Measurements from ENCODE around the gene EFCAB6. TPM values are rescaled to one million over a fixed set of nuclear protein-coding genes. Genes with fewer than 3 reads are reported as not detected.

The EFCAB6 gene
- total and polyA plus RNA-seq, 10 of the 15 experiments (the other 5 are each of a cell fraction or from before 2014, with no cell fraction given) = 0.05 to 0.42 (median 0.19) TPM

GRCh38 chr22:43532301-43533155 is 279.6 kb downstream of the EFCAB6 start (continued):
- TF ChIP-seq BCL3 (IDR thresholded peaks at IDR 0.05; ENCODE audit: borderline replicate concordance, insufficient read depth, low read depth, low read length, poor library complexity, severe bottlenecking) (no peak), DPF2 (IDR thresholded peaks at IDR 0.05) (no peak)

GRCh38 chr22:43531651-43532050 is 280.5 kb downstream of the EFCAB6 start:
- H3K27me3 ChIP-seq (replicated peaks in 1 of 2; ENCODE audit: control insufficient read depth in 2 of 2, insufficient read depth in 2 of 2, low read length in 1 of 2) = no peaks in the 10 kb centered on the region; a peak in 1 of 4 replicates
- ATAC-seq = no peak
- ChIA-PET POLR2A (no interaction called here), CTCF (no interaction called here), RAD21 (ENCODE audit: unreplicated experiment) (no interaction called here), SMC1A (ENCODE audit: uncharacterized antibody, unreplicated experiment) (no interaction called here)
- H2AFZ ChIP-seq (ENCODE audit: control insufficient read depth, low read depth, low read length) = no peak overlapping the region
- H3K79me2 ChIP-seq (ENCODE audit: control insufficient read depth, insufficient read depth, low read length) = no peaks in the 10 kb centered on the region
- no peak for DNase-seq (ENCODE audit: low read depth, low spot score)
- H3K4me1 ChIP-seq (ENCODE audit: control insufficient read depth, insufficient read depth, low read length) = no peaks in the 10 kb centered on the region
- WGBS (ENCODE audit: insufficient coverage, insufficient replicate concordance, low lambda C conversion rate, missing lambda C conversion rate) = 9% methylated on average over 3 of the region's 4 CpGs
- no TSS peak for BruUV-seq (replicated peaks)
- H3K9ac ChIP-seq (ENCODE audit: control insufficient read depth, insufficient read depth, low read length) = no peak overlapping the region
- H3K9me3 ChIP-seq (replicated peaks; ENCODE audit: control insufficient read depth, insufficient read depth, low read length) = no peaks in the 10 kb centered on the region
- H3K27ac ChIP-seq (ENCODE audit: control insufficient read depth, insufficient read depth) = no peak overlapping the region
- H4K20me1 ChIP-seq (ENCODE audit: control insufficient read depth, insufficient read depth) = no peaks in the 10 kb centered on the region
- no peak for FAIRE-seq
- intact Hi-C loops (cut with micrococcal nuclease; ENCODE audit: unreplicated experiment) (no loop called here), in situ Hi-C loops (cut with MboI) (no loop called here)
- no peak overlapping the region for H3K4me2 ChIP-seq (ENCODE audit: control insufficient read depth, insufficient read depth)
- no peak overlapping the region for H3K4me3 ChIP-seq
- H3K36me3 ChIP-seq (ENCODE audit: control insufficient read depth in 2 of 2, insufficient read depth in 2 of 2, low read length in 1 of 2) = no peaks in the 10 kb centered on the region
- TF ChIP-seq RCOR1 (conservative IDR thresholded peaks at IDR 0.05; ENCODE audit: low read depth, low read length) = no peak
- TF ChIP-seq SIX5 (IDR thresholded peaks at IDR 0.05; ENCODE audit: low read depth, low read length, severe bottlenecking) = no peak
- TF ChIP-seq MEF2A (IDR thresholded peaks at IDR 0.05; ENCODE audit: insufficient read depth, low read depth, low read length) = no peak
- no peak for TF ChIP-seq RUNX3 (IDR thresholded peaks at IDR 0.05; ENCODE audit: low read length)
- TF ChIP-seq JUNB (IDR thresholded peaks at IDR 0.05) = no peak
- no peak for TF ChIP-seq STAT3 (IDR thresholded peaks at IDR 0.05; ENCODE audit: low read depth, low read length)
- no peak for TF ChIP-seq MTA3 (IDR thresholded peaks at IDR 0.05; ENCODE audit: borderline replicate concordance, low read length)
- TF ChIP-seq MYB (IDR thresholded peaks at IDR 0.05; ENCODE audit: borderline replicate concordance, low read depth, low read length) = no peak
- TF ChIP-seq HSF1 (IDR thresholded peaks at IDR 0.05; ENCODE audit: low read depth, low read length) = no peak
- no peak for TF ChIP-seq ZNF217 (IDR thresholded peaks at IDR 0.05)
- no peak for TF ChIP-seq GATAD2B (conservative IDR thresholded peaks at IDR 0.05; ENCODE audit: low read depth)
- no peak for TF ChIP-seq SREBF2 (IDR thresholded peaks at IDR 0.05; ENCODE audit: low read length)
- no peak for TF ChIP-seq ASH2L (IDR thresholded peaks at IDR 0.05; ENCODE audit: borderline replicate concordance, low read depth)
- no peak for TF ChIP-seq FOXM1 (IDR thresholded peaks at IDR 0.05; ENCODE audit: low read depth, low read length)
- TF ChIP-seq E4F1 (IDR thresholded peaks at IDR 0.05; ENCODE audit: borderline replicate concordance, partially characterized antibody) = no peak
- no peak for TF ChIP-seq CHD2 (IDR thresholded peaks at IDR 0.05; ENCODE audit: borderline replicate concordance, low read depth, low read length)

All from GM12878 (cell line).